ENCODE results near the gene ZNF140.
A peak's percentile ranks its signal among the peaks of the same experiment; 100 is the strongest.

Gene ZNF140

DNA sequence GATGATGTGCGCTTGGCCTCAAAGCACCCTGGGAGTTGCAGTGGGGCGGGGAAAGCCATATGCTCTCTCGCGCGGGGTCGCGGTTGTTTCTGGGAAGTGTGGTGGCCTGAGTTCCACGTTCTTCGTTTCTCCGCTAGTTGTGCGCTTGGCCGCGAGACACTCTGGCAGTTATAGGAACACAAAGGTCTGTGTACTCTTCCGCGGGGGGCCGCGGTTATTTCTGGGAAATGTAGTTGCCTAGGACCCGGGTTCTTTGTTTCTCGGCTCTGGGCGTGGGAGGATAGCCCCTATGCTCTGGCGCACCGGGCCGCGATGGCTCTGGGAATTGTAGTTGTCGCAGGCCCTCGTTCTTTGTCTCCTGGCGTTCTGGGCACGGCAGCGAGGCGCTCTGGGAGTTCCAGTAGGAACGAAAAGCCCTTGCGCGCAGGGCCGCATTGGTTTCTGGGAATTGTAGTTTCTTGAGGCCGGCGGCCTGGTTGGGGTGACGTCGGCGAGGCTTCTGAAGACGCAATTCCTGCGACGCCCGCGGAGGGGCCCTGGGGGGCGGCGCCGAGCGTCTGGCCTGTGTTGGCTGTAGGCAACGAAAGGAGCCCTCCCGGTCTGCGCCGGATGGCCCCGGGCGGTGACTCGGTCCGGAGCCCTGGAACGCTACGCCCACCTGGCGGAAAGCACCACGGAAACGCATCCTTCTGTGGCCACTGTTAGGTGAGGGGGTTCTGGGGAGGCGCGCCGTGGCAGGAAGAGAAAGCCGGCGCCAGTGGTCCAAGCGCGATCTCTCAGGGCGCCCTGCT is at the start of gene ZNF140:
TSS of gene ZNF140 (plus strand) at position 556 of the 791 bp plus-strand sequence. CDS start 398 bp downstream, outside the sequence.
- DNase-seq: peak; percentile 98

DNA sequence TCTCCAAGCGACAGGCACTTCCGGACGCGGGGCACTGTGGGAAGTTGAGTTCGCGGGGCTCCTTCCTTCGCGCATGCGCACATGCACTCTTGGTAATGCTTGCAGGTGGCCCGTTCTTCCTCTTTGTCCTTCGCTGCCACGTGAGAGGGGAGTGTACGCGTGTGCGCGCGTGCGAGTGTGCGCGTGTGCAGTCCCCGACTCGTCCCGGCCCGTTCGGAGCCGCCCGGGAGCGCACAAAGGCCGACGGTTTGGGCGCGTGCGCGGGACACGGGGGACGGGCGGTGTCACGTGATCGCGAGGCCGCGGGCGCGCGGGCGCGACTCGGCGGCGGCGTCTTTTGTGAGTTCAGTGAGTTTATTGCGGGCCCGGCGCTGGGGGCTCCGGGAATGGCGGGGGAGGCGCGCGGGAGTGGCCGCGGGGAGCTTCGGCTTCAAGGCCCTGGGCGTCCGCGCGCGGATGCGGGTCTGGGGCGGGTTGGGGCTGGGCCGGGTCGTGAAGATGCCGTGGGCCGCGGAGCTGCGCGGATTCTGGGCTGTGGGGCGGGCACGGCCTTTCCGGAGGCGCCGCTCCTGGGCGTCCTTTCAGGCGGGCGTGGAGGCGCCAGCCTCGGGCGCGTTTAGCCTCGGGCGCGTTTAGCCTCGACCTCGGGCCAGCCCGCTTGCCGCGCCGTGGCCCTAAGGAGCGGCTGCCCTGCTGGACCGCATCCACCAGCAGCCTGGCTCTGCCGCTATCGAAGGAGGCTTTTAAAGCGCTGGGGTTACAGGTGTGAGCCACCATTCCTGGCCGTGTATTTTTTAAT is 43.3 kb upstream of the ZNF140 start, which contains the start of gene ZNF84:
TSS of gene ZNF84 (plus strand) at position 303 of the 799 bp plus-strand sequence. CDS start 3,959 bp downstream, outside the sequence.
- DNase-seq: peak; percentile 97

DNA sequence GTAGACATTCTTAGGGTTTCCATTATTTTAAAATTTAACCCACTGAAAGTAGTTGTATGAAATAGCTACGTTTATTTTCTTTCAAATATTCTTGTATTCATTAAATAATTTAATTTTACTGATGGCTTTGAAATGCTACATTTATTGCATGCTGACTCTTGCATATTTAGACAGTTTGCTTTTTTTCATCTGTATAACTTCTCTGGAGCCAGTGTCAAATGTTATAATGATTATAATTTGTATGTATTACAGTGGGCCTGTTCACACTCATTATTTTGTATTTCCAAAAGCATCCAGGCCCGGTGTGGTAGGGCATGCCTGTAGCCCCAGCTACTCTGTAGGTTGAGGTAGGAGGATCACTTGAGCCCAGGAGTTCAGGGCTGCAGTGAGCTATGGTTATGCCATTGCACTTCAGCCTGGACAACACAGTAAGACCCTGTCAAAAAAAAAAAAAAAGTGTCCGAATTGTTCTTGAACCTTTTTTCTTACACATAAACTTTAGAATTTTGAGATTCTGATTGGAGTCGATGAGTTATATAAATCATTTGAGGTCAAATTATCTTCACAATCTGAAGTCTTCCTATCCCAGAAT is 42.5 kb upstream of the ZNF140 start:
- no peak for DNase-seq

DNA sequence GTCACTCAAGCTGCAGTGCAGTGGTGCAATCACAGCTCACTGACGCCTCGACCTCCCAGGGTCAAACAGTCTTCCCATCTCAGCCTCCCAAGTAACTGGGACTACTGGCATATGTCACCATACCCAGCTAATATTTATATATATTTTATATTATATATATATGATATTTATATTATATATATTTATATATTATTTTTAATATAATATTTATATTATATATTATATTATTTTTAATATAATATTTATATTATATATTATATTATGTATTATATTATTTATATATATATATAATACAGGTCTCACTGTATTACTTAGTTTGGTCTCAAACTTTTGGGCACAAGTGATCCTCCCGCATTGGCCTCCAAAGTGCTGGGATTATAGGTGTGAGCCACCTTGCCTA is 34.0 kb upstream of the ZNF140 start:
- no peak for DNase-seq

DNA sequence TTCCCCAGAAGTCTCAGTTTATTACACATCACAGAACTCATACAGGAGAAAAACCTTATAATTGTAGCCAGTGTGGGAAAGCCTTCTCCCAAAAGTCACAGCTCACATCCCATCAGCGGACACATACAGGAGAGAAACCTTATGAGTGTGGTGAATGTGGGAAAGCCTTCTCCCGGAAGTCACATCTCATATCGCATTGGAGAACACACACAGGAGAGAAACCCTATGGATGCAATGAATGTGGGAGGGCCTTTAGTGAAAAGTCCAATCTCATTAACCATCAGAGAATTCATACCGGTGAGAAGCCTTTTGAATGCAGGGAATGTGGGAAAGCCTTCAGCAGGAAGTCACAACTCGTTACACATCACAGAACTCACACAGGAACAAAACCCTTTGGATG is 23.3 kb upstream of the ZNF140 start:
- DNase-seq: no peak

DNA sequence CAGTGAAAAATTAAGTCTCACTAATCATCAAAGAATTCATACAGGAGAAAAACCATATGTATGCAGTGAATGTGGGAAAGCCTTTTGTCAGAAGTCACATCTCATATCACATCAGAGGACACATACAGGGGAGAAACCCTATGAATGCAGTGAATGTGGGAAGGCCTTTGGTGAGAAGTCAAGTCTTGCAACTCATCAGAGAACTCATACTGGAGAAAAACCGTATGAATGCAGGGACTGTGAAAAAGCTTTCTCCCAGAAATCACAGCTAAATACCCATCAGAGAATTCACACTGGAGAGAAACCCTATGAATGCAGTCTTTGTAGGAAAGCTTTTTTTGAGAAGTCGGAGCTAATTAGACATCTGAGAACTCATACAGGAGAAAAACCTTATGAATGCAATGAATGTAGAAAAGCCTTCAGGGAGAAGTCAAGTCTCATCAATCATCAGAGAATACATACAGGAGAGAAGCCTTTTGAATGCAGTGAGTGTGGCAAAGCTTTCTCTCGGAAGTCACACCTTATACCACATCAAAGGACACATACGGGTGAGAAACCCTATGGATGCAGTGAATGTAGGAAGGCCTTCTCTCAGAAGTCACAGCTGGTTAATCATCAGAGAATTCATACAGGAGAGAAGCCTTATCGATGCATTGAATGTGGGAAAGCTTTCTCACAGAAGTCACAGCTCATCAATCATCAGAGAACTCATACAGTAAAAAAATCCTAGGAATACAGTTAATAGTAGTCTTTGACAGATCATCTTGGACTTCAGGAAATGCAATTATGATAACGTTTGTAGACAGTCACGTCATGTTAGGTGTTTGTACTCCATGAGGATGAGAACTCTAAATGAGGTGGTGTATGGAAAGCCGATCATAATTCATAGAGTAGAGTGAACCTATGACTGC is 22.3 kb upstream of the ZNF140 start:
- no peak for DNase-seq

DNA sequence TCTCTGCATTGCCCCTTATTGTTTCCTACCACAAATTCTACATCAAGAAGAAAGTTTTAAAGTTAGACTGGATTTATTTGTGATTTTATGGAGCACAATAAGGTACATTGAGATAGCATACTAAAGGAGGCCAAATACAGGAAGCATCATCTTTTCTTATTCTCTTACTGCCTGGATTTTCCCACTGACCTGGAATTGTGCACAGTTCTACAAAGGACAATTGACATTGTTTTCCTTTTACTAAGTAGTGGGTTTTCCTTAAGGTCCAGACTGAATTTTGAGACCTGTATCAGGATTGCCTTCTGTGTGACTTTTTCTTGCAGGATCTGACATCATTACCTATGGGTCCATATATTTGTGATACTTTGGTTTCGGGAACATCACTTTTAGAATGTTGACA is 18.8 kb upstream of the ZNF140 start:
- DNase-seq: no peak

DNA sequence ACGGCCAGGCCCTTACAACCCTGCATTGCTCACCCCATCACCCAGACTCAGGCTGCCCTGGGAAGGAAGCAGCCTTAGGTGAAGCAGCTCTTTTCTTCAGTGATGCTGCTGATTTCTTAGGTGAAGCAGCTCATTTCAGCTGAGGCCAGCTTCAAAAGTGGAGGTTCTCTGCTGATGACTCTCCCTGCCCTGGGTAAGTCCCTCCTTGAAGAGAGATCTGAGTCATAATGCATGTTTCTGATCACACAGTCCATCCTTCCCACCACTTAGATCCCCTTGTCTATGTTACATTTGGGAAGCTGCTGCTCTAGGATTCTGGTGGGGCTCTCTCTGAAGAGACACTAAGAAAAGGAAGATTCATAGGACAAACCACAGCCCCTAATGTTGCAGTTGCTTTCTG is 17.2 kb upstream of the ZNF140 start:
- DNase-seq: no peak

DNA sequence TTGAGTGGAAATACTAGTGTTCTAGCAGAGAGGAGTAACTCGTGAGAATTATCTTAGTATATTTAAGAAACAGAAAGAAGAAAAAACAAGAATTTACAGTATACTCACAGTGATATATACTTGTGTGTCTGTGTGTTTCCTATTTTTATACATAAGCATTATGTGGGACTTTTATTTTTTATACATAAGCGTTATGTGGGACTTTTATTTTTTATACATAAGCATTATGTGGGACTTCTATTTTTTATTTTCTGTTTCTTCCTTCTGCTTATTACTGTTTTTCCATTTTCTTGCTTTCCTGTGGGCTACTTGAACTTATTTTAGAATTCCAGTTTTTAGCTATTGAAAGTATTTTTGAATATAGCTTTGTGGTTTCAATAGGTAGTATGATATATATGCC is 6.9 kb upstream of the ZNF140 start:
- no peak for DNase-seq

DNA sequence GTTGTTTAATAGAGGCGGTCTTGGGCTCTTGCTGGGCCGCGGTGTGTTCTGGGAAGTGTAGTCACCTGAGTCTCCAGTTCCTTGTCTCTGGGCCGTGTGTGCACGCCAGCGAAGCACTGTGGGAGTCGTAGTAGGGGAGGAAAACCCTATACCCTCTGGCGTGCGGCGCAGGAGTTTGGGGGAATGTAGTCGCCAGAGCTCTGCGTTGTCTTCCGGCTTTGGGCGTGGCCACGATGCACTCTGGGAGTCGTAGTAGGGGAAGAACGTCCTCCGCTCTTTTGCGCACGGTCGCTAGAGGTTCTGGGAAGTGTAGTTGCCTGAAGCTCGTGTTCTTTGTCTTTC is 726 bp upstream of the ZNF140 start:
- DNase-seq: peak; percentile 98

DNA sequence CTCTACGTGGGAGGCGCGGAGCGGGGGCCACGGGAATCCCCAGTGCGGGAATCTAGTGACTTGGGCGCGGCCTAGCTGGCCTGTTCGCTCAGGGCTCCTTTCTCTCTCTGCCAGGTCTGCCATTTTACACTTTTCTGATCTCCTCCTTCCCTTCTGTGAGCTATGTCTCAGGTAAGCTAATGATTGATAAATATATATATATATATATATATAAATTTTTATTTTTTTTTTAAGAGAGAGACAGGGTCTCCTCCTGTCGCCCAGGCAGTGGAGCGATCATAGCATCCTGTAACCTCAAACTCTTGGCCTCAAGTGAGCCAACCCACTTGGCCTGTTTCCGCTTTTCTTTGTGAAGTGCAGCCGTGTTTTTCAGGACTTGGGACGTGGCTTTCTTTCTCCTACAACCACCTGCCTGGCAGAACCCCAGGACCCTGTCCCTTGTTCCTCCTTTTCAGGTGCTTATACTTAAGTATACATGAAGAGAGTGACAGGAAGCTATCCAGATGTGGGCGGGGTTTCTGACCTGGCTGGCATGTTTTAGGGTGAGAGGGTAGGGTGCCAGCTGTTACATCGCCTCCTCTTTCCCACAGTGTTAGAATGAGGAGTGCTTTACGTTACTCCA is 547 bp downstream of the ZNF140 start:
- no peak for DNase-seq

DNA sequence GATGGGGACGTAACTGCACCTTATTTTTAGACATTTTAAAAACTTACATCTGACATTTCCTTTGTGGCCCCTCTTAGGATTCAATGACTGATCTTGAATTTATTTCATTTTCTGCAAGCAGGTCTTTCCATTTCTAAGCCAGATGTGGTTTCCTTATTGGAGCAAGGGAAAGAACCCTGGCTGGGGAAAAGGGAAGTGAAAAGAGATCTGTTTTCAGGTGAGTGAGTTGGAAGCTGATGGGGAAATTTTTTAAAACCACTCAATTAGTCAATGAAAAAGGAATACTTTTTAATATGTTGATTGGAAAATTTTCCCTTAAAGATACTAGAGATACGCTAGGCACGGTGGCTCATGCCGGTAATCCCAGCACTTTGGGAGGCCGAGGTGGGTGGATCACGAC is 2.6 kb downstream of the ZNF140 start:
- no peak for DNase-seq

DNA sequence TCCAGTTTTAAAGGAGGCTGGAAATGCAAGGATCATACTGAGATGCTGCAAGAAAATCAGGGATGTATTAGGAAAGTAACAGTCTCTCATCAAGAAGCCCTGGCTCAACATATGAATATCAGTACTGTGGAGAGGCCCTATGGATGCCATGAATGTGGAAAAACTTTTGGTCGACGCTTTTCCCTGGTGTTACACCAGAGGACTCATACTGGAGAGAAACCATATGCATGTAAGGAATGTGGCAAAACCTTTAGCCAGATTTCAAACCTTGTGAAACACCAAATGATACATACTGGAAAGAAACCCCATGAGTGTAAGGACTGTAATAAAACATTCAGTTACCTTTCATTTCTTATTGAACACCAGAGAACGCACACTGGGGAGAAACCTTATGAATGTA is 24.9 kb downstream of the ZNF140 start:
- DNase-seq: no peak

DNA sequence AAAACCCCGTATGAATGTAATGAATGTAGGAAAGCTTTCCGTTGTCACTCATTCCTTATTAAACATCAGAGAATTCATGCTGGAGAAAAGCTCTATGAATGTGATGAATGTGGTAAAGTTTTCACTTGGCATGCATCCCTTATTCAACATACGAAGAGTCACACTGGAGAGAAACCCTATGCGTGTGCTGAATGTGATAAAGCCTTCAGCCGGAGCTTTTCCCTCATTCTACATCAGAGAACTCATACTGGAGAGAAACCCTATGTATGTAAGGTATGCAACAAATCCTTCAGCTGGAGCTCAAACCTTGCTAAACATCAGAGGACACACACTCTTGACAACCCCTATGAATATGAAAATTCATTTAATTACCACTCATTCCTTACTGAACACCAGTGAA is 25.5 kb downstream of the ZNF140 start:
- no peak for DNase-seq

DNA sequence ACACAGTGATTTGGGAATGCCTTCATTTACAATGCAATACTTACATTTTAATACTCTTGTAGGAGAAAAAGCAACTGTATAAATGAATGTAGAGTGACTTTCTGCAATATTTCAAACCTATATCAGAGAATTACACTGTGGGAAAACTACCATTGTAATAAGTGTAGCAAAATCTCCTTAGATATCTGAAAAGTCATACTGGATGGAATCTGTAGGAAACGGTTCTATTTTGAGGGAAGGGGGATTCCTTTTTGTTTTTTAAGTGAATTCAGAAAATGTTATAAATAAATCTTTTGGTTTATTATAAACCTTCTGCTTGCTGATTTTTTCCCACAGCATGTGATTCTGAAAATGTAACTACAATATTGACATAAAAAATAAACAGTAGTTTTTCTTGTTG is 26.4 kb downstream of the ZNF140 start:
- no peak for DNase-seq

DNA sequence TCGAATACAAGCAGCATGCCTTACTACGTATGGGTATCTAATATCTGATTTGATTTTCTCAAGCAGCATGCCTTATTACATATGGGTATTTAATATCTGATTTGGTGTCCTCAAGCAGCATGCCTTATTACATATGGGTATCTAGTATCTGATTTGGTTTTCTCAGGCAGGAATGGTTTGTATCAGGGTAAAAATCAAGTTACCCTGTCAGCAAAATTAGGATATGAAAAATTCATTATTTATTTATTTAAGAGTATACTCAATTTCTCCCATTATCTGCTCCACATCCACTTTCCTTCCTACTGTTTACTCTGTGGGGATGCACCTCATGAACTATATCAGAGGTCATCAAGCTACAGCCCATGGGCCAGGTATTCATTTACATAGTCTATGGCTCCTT is 27.4 kb downstream of the ZNF140 start:
- no peak for DNase-seq

DNA sequence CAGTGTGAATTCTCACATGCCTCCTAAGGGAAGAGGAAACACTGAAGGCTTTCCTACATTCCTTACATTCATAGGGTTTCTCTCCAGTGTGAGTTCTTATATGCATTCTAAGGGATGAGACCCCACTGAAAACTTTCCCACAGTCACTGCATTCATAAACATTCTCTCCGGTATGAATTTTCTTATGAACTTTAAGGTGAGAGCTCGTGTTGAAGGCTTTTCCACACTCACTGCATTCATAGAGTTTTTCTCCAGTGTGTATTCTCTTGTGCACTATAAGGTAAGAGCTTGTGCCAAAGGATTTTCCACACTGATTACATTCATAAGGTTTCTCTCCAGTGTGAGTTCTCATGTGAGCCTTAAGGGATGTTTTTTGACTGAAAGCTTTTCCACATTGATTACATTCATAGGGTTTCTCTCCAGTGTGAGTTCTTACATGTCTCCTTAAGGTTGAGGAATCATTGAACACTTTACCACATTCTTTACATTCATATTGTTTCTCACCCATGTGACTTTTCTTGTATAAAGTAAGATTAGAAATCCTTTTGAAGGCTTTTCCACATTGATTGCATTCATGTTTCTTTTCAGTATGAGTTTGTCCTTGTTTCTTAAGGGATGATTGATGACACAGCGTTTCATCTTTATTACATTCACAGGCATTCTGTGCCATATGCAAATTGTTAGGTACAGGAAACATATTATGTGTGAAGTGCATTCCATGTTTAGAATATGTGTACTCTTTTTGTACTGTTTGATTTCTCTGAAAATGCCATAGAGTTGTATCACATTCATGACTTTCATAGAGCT is 39.9 kb downstream of the ZNF140 start:
- no peak for DNase-seq

DNA sequence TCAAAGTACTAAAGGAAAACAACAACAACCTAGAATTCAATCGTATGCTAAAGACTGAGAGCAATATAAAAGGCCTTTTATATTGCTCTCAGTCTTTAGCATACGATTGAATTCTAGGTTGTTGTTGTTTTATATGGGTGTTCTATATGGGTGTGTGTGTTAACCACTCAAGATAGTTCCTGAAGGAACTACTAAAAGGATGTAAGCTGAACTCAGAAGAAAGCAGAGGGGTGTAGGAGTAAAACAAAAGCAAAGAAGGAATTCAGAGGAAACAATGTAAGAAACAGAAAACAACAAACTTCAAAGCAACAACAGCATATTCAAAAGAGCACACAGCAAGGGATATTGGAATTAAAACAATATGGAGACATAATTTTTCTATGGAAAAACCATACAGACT is 44.0 kb downstream of the ZNF140 start:
- no peak for DNase-seq

DNA sequence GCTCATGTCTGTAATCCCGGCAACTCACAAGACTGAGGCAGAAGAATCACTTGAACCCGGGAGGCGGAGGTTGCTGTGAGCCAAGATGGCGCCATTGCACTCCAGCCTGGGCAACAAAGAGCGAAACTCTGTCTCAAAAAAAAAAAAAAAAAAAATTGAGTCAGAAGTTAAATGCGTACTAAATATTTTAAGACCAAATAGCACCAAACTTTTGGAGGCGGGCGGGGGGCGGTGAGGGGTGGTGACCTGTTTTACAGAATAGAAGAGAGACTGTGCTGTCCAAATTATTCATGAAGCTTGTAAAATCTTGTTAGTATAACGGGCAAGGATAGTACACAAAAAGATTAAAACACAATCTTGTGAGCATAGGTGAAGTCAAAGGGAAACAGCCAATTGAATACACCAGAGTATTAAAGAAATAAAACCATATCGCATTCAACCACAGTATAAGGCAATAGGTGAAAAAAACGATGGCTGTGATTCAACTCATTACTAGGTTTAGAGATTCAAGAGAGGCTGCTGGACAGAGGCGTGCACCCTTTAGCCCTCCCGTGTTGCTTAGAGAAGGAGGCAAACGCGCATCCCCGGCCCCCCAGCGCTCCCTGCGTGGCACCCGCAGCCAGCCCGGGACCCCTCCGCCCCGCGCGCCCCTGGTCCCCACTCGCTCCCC is 48.8 kb downstream of the ZNF140 start:
- DNase-seq: no peak

DNA sequence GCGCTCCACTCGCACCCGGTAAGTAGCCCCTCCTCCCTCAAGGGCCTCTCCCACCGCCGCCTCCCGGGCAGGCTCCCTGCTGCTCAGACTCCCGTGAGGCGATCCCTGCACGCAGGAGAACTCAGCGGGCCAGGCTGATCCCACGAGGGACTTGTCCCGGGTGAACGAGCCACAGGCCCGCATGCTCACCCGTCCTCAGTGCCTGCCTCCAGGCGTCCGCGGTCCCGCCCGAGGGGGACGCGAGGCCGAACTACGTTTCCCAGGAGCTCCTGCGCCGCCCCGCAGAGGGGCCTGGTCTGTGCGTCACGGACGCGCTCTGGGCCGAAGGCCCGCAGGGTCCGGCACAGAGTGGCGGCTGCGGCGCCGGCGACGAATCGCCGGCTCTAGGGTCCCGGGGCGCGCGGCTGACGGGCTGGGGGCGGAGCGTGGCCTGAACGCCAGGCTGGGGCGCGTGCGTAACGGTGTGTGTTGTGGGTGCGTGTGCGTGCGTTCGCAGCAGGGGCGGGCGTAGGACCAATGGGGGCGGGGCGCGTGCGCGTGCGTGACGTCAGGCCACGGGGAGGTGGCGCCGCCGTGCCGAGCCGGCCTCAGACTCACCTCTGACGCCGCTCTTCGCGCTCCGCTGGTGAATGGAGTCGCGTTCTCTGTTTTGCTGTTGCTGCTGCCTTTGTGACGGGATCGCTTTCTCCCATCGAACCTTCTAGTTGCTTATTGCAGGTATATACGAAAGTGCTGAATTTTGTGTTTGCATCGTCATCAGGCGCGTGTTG is 49.5 kb downstream of the ZNF140 start, which contains the start of the genes ZNF10 and ZNF891:
TSS of gene ZNF10 (plus strand) at position 590 of the 770 bp plus-strand sequence. CDS start 13,866 bp downstream, outside the sequence.
TSS of gene ZNF891 (minus strand) at position 237 of the 770 bp plus-strand sequence. CDS start 8,356 bp downstream, outside the sequence.
- DNase-seq: peak; percentile 92
